Hippocampal formation (tissue), 2 donors: ENCODE measurements around the gene PBX3.

ENCODE experiments used
- DNase-seq, 2 donors: peaks; one replicate each; lab custom pipeline; 2025; lab: John Stamatoyannopoulos, UW

The PBX3 gene

DNA sequence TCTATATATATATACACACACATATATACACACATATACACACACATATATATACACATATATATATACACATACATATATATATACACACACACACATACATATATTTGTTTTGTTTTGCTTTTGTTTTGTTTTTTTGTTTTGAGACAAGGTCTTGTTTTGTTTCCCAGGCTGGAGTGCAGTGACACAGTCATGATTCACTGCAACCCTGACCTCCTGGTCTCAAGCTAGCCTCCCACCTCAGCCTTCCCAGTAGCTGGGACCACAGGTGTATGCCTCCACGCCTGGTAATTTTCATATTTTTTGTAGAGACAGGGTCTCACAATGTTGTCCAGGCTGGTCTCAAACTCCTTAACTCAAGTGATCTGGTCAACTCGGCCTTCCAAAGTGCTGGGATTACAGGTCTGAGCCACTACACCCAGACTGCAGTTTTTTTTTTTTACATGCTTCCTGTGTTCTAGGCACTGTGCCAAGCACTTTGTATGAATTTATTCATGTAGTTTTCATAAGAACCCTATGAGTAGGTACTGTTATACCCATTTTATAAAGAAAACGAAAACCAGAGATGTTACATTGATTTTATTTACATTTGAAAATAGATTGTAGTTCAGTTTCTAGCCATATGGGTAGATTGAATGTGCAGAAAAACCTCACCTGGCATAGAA, 120.7 kb downstream of the PBX3 start:
- DNase-seq, result no peak

DNA sequence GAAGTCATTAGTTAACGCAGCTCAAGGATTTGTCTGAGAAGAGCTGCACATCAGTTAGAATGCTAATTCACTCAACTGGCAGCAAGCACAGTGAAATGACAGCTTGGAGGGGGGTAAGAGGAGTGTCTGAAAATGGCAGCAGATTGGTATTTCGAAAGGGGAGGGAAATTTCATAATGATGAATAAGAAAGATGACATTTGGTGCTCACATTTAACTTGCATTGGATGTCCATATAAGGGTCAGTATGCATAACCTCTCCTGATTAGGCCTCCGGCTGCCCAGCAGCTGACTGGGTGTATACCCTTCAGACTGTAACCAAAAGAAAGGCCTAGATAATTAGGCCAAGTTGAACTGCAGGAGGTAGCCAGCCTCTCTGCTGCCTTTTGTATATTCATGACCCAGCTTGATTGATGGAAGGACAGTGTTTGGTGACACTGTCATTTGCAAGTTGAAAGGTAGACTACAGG, 131.0 kb downstream of the PBX3 start:
- no peak for DNase-seq

GRCh38 chr9:125881042-125881441, 133.9 kb downstream of the PBX3 start:
- no peak for DNase-seq

DNA sequence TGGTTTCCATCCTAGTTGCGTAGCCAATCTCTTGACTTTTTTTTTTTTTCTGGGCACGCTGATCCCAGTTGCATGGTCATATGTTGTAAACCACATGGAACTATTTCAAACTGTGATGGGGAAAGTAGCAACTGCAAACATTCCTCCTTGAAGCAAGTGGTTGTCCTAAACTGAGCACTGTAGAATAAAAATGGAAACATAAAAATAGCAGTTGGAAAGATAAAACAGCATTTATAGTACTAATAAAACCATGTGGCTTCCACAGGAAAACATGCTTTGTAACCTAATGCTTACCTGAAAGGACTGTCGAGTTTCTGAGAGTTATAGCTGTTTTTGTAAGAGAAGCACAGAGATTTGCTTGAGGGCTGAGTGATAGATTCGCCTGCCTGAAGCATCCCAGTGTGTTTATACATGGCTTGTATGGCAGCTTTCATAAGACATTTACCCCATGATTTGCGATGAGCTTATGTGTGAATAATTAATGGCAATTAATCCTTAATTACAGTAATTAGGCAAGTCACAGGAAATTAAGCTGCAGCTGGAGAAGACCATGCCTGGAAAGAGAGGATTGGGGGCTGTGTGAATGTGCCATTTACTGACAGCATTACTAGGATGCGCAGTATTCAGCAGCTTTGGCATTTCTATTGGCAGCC, 136.5 kb downstream of the PBX3 start:
- DNase-seq, result no peak

DNA sequence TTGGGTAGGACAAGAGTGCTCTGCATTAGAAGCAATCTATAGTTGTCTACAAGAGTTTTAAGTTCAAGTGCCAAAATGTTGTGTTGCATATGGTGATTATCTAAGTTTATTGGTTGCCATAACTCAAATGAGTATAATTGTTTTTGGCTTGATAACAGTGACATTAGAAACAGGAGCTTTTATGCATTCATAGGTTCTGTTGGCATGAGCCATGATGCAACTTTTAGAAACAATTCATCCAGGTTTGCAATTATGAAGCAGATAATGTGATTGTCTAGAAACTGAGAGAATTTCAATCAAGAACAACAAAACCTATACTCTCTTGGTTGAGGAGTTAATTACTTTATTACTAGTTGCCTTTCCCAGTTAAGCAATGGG, 137.0 kb downstream of the PBX3 start:
- DNase-seq, result no peak

- DNase-seq, result no peak
Observed at GRCh38 chr9:125885405-125886034, 138.3 kb downstream of the PBX3 start.

GRCh38 chr9:125886365-125886764, 139.2 kb downstream of the PBX3 start:
- DNase-seq, result no peak

GRCh38 chr9:125887172-125887571, 140.0 kb downstream of the PBX3 start:
- DNase-seq, result no peak

DNA sequence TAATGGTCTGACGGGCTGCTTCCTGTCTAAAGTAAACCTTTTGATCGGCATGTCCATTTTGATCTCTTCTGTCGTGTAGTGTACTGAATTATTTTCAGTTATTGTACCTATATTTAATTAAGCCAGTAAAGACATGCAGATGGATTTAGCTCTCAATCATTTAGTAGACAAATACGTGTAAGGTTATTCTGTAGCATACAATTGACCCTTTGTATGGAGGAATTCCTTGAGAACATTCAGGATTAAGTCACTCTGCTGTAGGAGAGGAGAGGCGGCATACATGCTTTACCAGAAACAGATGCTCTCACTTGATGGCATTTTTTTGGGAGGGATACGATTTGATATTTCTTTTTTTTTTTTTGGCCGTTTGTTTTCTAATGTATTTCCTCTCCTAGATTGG, 141.0 kb downstream of the PBX3 start:
- no peak for DNase-seq

DNA sequence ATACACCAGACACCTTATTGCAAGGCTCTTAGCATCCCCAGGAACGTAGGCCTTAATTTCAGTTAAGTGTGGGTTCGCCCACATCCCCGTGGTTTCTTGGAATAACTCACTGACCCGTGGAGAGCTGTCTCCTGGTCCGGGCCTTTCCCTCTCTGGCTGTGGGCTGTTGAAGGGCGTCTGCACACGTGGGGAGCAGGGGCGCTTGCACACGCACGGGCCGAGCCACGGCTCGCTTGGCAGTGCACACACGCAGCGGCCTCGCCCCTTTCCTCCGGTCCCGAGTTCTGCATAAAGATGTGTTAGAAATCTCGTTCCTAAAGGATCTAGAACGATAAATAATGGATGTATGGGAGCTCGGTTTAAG, 141.9 kb downstream of the PBX3 start:
- peak in 1 of 2 donors; percentile 69 for DNase-seq

DNA sequence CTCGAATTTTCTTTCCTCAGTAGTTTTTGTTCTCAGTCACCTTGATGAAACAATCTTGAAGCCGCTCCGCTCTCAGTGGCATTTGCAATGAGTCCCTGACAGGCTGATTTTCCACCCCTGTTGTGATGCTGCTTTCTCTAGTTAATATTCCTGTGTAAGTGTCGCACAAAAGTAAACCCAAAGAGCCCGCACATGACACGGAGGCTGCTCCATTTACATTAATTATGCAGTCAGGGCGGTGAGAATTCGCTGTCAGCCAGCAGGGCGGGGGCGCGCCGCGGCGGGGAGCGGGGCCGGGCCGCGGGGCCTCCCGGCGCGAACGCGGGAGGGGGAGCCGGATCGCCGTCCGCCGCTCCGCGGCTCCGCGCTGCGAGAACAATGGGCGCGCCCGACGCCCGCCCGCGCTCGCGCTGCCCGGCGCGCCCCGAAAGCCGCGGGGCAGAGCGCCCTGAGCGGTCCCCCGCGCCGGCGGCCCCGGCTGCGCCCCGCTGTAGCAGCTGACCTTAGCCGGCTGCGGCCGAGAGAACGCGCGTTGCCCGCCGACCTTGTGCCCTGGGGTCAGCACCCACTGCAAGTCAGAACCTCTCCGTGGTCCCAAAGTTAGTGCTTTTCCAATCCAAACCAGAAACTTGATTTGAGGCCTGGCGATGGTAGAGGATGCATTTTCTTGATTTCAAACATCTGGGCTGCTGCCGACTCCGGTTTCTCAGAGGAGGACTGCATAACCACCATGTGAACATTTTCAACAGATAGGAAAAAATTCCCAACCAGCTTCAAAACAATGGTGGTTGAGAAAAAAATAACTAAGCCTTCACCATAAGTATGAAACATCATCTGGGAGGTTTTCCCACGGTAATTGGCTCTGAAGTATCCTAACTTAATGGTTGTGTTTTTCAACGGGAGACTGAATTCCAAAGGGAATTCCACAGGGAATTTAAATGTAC, 142.6 kb downstream of the PBX3 start:
- peak; percentile 62 to 69 for DNase-seq

- DNase-seq, result no peak
Observed at GRCh38 chr9:125890826-125891225, 143.7 kb downstream of the PBX3 start.

GRCh38 chr9:125893277-125893676, 146.1 kb downstream of the PBX3 start:
- no peak for DNase-seq

- DNase-seq, result no peak
Observed at GRCh38 chr9:125894566-125894965, 147.4 kb downstream of the PBX3 start.

DNA sequence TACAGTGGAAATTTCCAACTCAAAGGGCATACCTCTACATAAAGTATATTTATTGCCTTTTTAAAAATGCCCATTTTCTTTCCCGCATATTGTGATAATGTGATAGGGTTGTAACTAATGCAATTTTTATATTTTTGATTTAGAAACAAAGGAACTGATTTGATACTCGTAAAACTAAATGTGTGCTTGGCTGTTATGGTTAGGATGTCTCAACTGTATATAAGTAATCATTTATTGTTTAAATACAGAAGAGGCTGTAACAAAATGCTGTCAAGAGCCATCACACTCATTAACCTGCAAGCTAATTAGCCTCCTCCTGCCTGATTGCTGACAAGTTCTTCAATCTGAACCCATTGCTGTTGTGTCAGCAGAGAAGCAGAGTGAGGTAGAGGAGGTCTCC, 149.2 kb downstream of the PBX3 start:
- DNase-seq, result no peak

DNA sequence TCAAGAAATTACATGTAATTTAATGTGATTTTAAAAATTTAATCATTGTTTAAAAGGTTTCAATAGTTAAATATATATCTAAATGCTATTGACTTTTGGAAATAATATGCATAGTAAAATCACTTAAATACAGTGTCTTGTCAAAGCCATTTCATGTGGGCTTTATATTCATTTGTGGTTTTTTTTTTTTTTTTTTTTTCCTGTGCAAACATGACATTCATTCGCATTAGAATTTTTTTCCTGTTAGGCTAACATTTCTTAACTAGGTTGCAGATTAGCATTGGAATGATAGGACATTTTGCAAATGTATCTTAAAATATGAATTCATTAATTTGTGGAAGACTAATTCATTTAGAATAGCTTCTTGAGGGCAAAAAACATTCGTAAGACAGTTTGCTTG, 149.8 kb downstream of the PBX3 start:
- no peak for DNase-seq

DNA sequence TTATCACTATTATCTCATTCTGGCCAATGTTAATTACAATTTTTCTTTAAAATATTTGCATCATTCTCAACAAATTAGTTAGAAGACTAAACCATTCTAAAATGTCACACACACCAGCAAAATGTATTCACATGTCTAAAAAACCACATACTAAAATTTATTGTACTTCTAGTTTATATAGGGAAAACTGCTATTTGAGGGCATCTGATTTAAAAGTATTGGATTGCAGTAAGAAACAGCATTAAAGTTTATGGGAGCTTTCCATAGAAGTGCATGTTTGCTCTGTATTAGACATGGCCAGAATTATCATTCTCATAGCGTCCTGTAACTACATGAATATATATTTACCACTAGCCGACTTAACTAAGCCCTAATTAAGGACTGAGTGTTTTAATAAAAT, 150.3 kb downstream of the PBX3 start:
- no peak for DNase-seq

DNA sequence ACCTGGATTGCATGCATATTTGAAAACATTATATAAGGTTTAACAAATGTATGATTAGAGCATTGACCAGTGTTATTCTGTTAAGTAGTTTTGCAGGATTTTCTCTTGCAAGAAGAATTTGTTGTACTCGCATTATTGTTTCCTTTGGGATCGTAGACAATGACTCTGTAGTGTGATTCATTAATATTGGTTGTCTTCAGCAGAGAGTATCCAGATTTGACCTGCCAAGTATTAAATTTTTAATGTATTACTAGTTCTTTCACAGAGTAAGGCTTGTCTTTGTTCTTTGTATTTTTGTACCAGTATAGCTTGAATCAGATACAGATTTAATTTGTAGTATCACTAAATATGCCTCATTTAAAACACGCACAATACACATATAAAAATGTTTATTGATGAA, 155.0 kb downstream of the PBX3 start:
- no peak for DNase-seq

DNA sequence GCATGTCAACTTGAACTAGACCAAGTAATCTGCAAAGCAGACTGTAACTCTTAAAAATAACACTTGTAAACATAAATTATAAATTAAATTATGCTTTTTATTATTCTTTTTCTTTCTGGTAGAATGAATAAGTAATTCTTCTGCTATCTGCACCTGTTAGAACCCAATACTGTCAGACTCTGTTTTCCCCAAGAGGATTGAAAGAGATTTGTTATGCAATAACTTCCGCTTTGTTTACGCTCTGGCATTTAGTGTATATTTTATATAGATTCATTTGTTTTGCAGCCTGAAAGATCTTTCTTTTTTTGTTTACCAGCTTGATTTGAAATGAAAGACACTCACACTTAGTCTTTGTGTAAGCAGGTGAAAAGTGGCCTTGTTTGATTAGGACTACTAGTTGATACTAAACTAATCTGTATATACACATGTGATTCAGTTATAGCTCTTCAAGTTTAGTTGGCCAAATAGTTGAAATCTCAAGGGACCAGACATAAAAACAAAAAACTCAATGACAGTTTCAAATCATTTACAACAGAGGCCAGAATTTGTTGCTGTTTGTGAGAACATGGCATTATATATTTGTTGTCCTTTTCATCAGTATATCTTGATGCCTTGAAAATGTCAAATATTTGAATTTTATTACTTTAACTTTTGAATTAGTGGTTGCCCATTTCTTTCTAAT, 155.8 kb downstream of the PBX3 start:
- DNase-seq, result no peak

GRCh38 chr9:125904155-125904851, 157.1 kb downstream of the PBX3 start:
- no peak for DNase-seq

DNA sequence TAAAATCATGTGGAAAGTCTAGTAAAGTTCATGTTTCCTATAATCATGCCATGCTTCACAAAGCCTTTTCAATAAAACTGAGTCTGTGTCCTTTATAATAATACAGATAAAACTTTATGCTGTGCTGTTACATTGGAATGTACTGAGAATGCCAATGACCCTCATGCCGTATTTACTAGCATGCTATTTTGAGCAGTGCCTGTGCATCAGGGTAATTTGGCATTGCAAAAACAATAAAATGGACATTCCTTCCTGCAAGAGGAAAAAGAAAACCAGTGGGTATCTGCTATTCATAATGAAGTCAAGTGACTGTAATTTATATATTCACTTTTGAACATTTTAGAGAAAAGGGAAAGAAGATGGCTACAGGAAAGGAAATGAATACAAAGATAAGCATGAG, 159.0 kb downstream of the PBX3 start:
- DNase-seq, result no peak
